HEK293 (cell line): ENCODE results near the gene MYO5B.

Source experiments
- CTCF ChIA-PET: fragments of 350-600 bp; formaldehyde crosslinking; extraction: SDS; loops from one replicate; lab custom pipeline; 2021; ENCODE audit warnings: antibody characterized with exemption; lab: Yijun Ruan, JAX
- POLR2A ChIA-PET: fragments of 300-600 bp; formaldehyde crosslinking; extraction: SDS; loops from one replicate; lab custom pipeline; 2020; ENCODE audit warnings: antibody characterized with exemption, inconsistent platforms; lab: Yijun Ruan, JAX
- H3K27ac ChIP-seq: fragments of 200-500 bp; sonication (Bioruptor generic); 2 replicates; pipeline ENCODE4 v1.5.1; 2014; ENCODE audit warnings: low read depth, low read length, control low read depth, inconsistent platforms; ENCODE audit errors: extremely low read depth
- H3K36me3 ChIP-seq, 2 experiments: fragments of 200-500 bp in 1 of 2; sonication (Bioruptor generic) in 1 of 2; 1 replicate in 1 of 2; 2 replicates in 1 of 2; pipeline ENCODE4 v1.5.1; 2014 to 2017; ENCODE audit warnings: inconsistent platforms in 2 of 2, low read length in 2 of 2; ENCODE audit not compliant: control insufficient read depth in 2 of 2, insufficient read depth in 1 of 2
- H3K4me1 ChIP-seq: fragments of 200-500 bp; sonication (Bioruptor generic); 2 replicates; pipeline ENCODE4 v1.5.1; 2014; ENCODE audit warnings: mild to moderate bottlenecking, low read length, inconsistent platforms; ENCODE audit not compliant: control insufficient read depth, insufficient read depth
- H3K4me3 ChIP-seq: 2 replicates; pipeline ENCODE4 v1.5.1; 2011; ENCODE audit warnings: low read depth, mild to moderate bottlenecking, control low read depth, low read length, moderate library complexity
- H3K9me3 ChIP-seq: fragments of 200-500 bp; sonication (Bioruptor generic); 2 replicates; pipeline ENCODE4 v1.5.1; 2014; ENCODE audit warnings: low read depth, low read length, inconsistent platforms; ENCODE audit not compliant: control insufficient read depth, insufficient read depth
- EGR2 ChIP-seq: fragments of 450-650 bp; formaldehyde crosslinking; IDR thresholded peaks from 2 replicates; pipeline ENCODE4 v1.5.1; 2016; ENCODE audit warnings: low read depth, missing biosample characterization, missing genetic modification characterization
- GLI4 ChIP-seq: fragments of 450-650 bp; formaldehyde crosslinking; IDR thresholded peaks from 2 replicates; pipeline ENCODE4 v1.5.1; 2016; ENCODE audit warnings: missing biosample characterization, missing genetic modification characterization
- KLF1 ChIP-seq: fragments of 450-650 bp; formaldehyde crosslinking; IDR thresholded peaks from 2 replicates; pipeline ENCODE4 v1.5.1; 2016; ENCODE audit warnings: missing biosample characterization, missing genetic modification characterization
- KLF10 ChIP-seq: fragments of 450-650 bp; IDR thresholded peaks from 2 replicates; pipeline ENCODE4 v1.5.1; 2018; ENCODE audit warnings: missing biosample characterization, mild to moderate bottlenecking, missing genetic modification characterization
- PBX3 ChIP-seq: sonication (generic); formaldehyde crosslinking; IDR thresholded peaks from 2 replicates; pipeline ENCODE4 v1.8.1; 2022; ENCODE audit warnings: mild to moderate bottlenecking, moderate library complexity, missing genetic modification reagents
- SCRT1 ChIP-seq: fragments of 450-650 bp; formaldehyde crosslinking; IDR thresholded peaks from 2 replicates; pipeline ENCODE4 v1.5.1; 2016; ENCODE audit warnings: missing biosample characterization, missing genetic modification characterization, borderline replicate concordance
- TCF7L2 ChIP-seq: IDR thresholded peaks from 2 replicates; pipeline ENCODE4 v1.6.1; 2011; ENCODE audit warnings: low read depth, mild to moderate bottlenecking, inconsistent platforms, low read length, moderate library complexity, borderline replicate concordance
- TRIM28 ChIP-seq: IDR thresholded peaks from 2 replicates; pipeline ENCODE4 v1.6.1; 2011; ENCODE audit warnings: low read length, control low read depth, borderline replicate concordance
- ZNF10 ChIP-seq: fragments of 450-650 bp; formaldehyde crosslinking; IDR thresholded peaks from 2 replicates; pipeline ENCODE4 v1.5.1; 2017; ENCODE audit warnings: missing biosample characterization, missing genetic modification characterization
- ZNF157 ChIP-seq: fragments of 450-650 bp; formaldehyde crosslinking; IDR thresholded peaks from 2 replicates; pipeline ENCODE4 v1.5.1; 2016; ENCODE audit warnings: missing biosample characterization, missing genetic modification characterization
- ZNF266 ChIP-seq: fragments of 450-650 bp; formaldehyde crosslinking; IDR thresholded peaks from 2 replicates; pipeline ENCODE4 v1.5.1; 2016; ENCODE audit warnings: missing biosample characterization, missing genetic modification characterization, low read depth
- ZNF426 ChIP-seq: fragments of 450-650 bp; formaldehyde crosslinking; IDR thresholded peaks from 2 replicates; pipeline ENCODE4 v1.5.1; 2017; ENCODE audit warnings: missing biosample characterization, missing genetic modification characterization, mild to moderate bottlenecking, inconsistent platforms, moderate library complexity
- ZNF473 ChIP-seq: fragments of 450-650 bp; formaldehyde crosslinking; IDR thresholded peaks from 2 replicates; pipeline ENCODE4 v1.5.1; 2017; ENCODE audit warnings: missing biosample characterization, missing genetic modification characterization
- ZNF48 ChIP-seq: fragments of 450-650 bp; formaldehyde crosslinking; IDR thresholded peaks from 2 replicates; pipeline ENCODE4 v1.5.1; 2016; ENCODE audit warnings: missing biosample characterization, missing genetic modification characterization
- ZNF501 ChIP-seq: fragments of 450-650 bp; formaldehyde crosslinking; IDR thresholded peaks from 2 replicates; pipeline ENCODE4 v1.5.1; 2016; ENCODE audit warnings: missing biosample characterization, missing genetic modification characterization
- ZNF544 ChIP-seq: fragments of 450-650 bp; formaldehyde crosslinking; IDR thresholded peaks from 2 replicates; pipeline ENCODE4 v1.5.0; 2017; ENCODE audit warnings: missing biosample characterization, missing genetic modification characterization
- ZNF621 ChIP-seq: fragments of 450-650 bp; formaldehyde crosslinking; IDR thresholded peaks from 2 replicates; pipeline ENCODE4 v1.5.1; 2017; ENCODE audit warnings: missing biosample characterization, missing genetic modification characterization
- ZNF626 ChIP-seq: fragments of 450-650 bp; sonication (Bioruptor Pico); formaldehyde crosslinking; IDR thresholded peaks from 2 replicates; pipeline ENCODE4 v1.5.1; 2018; ENCODE audit warnings: missing biosample characterization, missing genetic modification characterization, inconsistent platforms
- ZNF660 ChIP-seq: fragments of 450-650 bp; IDR thresholded peaks from 2 replicates; pipeline ENCODE4 v1.5.1; 2018; ENCODE audit warnings: missing biosample characterization, mild to moderate bottlenecking, missing genetic modification characterization
- TF ChIP-seq, protein P1 (sequence below): fragments of 450-650 bp; formaldehyde crosslinking; conservative IDR thresholded peaks from 2 replicates; pipeline ENCODE4 v1.5.1; 2016; ENCODE audit warnings: low read depth, missing biosample characterization, missing genetic modification characterization

Gene MYO5B

DNA sequence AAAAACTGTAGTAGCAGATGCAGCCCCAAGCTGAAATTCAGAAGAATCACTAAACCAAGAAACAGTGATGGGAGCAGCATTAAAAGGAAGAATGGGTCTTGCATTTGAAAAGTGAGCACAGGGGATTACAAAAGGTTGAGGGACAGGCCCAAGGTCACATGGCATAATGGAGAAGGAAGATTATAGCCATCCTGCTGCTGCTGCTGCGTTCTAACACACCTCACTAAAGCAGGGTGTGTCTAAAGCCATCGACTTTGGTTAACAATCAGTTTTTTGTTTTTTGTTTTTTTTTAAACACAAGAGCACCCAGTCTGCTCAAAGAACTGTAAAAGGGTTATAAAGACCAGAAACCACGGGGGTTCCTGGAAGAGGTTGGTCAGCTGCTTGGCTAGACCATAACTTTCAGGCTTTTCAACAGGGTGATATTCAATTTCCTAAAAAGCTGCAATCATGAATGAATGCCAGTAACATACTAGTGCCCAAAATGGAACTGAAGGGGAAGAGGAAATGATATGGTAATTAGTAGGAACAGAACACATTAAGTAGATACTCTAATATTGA, 102.6 kb downstream of the MYO5B start:
- no peak overlapping the region for H3K4me3 ChIP-seq
- CTCF ChIA-PET = interaction anchor here (0.5 kb wide), 1 partner anchor 30 kb away, joined by 4 read pairs; no protein-coding TSS in a partner anchor

DNA sequence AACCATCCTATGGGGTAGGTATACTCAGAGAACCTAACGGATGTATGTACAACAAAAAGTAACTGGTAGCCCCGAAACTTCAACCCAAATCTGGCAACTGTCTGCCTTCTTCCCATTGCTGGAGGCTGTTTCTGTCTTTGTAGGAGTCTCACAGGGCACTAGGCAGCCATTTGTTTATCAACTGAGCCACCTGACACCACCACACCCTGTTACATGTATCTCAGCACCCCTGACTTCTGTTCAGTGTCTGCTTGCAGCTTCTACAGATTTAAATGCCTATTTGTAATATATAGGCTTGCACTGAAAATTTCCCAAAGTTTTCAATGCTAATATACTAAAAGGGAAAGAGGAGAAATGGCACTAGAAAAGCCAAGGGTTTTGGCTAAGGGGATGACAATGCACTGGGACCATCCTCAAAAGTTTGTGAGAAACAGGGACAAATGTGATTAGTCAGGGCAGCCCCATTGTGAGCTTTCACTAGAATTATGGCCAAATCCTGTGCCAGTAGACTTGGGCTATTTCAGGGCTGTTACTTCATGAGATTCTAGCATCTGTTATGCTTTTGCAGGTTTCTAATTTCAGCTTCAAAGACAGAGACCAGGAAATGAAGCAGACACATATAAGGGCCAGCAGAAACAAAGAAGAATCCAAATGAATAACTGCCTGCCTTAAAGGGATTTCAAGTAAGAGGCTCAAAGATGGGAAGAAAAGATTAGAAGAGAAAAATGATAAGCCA, 103.3 kb downstream of the MYO5B start:
- no peaks in the 10 kb centered on the region; the same call in 1 of the 2 replicates for H3K9me3 ChIP-seq
- TF ChIP-seq, protein P1, sequence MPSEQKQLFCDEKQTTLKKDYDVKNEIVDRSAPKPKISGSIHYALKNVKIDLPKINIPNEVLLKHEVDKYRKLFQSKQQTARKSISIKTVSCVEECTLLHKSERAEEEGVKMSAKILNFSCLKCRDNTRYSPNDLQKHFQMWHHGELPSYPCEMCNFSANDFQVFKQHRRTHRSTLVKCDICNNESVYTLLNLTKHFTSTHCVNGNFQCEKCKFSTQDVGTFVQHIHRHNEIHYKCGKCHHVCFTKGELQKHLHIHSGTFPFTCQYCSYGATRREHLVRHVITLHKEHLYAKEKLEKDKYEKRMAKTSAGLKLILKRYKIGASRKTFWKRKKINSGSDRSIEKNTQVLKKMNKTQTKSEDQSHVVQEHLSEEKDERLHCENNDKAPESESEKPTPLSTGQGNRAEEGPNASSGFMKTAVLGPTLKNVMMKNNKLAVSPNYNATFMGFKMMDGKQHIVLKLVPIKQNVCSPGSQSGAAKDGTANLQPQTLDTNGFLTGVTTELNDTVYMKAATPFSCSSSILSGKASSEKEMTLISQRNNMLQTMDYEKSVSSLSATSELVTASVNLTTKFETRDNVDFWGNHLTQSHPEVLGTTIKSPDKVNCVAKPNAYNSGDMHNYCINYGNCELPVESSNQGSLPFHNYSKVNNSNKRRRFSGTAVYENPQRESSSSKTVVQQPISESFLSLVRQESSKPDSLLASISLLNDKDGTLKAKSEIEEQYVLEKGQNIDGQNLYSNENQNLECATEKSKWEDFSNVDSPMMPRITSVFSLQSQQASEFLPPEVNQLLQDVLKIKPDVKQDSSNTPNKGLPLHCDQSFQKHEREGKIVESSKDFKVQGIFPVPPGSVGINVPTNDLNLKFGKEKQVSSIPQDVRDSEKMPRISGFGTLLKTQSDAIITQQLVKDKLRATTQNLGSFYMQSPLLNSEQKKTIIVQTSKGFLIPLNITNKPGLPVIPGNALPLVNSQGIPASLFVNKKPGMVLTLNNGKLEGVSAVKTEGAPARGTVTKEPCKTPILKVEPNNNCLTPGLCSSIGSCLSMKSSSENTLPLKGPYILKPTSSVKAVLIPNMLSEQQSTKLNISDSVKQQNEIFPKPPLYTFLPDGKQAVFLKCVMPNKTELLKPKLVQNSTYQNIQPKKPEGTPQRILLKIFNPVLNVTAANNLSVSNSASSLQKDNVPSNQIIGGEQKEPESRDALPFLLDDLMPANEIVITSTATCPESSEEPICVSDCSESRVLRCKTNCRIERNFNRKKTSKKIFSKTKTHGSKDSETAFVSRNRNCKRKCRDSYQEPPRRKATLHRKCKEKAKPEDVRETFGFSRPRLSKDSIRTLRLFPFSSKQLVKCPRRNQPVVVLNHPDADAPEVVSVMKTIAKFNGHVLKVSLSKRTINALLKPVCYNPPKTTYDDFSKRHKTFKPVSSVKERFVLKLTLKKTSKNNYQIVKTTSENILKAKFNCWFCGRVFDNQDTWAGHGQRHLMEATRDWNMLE = no peak
- TF ChIP-seq GLI4 (tag by site-specific recombination) (no peak), ZNF544 (tag by site-specific recombination) (no peak), TRIM28 (no peak), ZNF157 (tag by site-specific recombination) (no peak), KLF1 (tag by site-specific recombination) (0 out of 2 replicates have a peak, but pooled peaks have one; percentile 28), ZNF621 (tag by site-specific recombination) (no peak), ZNF626 (tag by site-specific recombination) (no peak), EGR2 (tag by site-specific recombination) (no peak)
- ChIA-PET POLR2A (no interaction called here), CTCF (interaction anchor here (1.0 kb wide), 1 partner anchor 228 kb away, joined by 3 read pairs; no protein-coding TSS in a partner anchor)
- no peak overlapping the region for H3K4me3 ChIP-seq
- H3K4me1 ChIP-seq = peaks cover 9% of the 10 kb centered on the region; the same call in 1 of the 2 replicates
- no peak overlapping the region for H3K27ac ChIP-seq
- no peaks in the 10 kb centered on the region for H3K36me3 ChIP-seq

More for the DNA sequence above, 102.6 kb downstream of the MYO5B start:
- Histone ChIP-seq H3K36me3 (no peaks in the 10 kb centered on the region), H3K27ac (no peak overlapping the region), H3K4me1 (peaks cover 9% of the 10 kb centered on the region; the same call in 1 of the 2 replicates), H3K9me3 (no peaks in the 10 kb centered on the region; the same call in 1 of the 2 replicates)
- POLR2A ChIA-PET = no interaction called here
- TF ChIP-seq ZNF501 (tag by site-specific recombination) (no peak), ZNF621 (tag by site-specific recombination) (no peak), TCF7L2 (no peak), ZNF426 (tag by site-specific recombination) (no peak), ZNF473 (no peak), ZNF48 (tag by site-specific recombination) (no peak), ZNF10 (tag by site-specific recombination) (no peak), SCRT1 (no peak), ZNF266 (no peak), PBX3 (CRISPR knock-in tag) (no peak), ZNF660 (no peak), KLF10 (tag by site-specific recombination) (no peak)
